LNCAP (cell line): ENCODE results near the gene MRPL46.

Experiments
- CTCF ChIP-seq: fragments of 450-650 bp; IDR thresholded peaks from 2 replicates; pipeline ENCODE4 v1.5.1; 2017; ENCODE audit warnings: mild to moderate bottlenecking

MRPL46 gene

GRCh38 chr15:88465633-88466224 is 1.5 kb downstream of the MRPL46 start:
- TF ChIP-seq CTCF: no peak

DNA sequence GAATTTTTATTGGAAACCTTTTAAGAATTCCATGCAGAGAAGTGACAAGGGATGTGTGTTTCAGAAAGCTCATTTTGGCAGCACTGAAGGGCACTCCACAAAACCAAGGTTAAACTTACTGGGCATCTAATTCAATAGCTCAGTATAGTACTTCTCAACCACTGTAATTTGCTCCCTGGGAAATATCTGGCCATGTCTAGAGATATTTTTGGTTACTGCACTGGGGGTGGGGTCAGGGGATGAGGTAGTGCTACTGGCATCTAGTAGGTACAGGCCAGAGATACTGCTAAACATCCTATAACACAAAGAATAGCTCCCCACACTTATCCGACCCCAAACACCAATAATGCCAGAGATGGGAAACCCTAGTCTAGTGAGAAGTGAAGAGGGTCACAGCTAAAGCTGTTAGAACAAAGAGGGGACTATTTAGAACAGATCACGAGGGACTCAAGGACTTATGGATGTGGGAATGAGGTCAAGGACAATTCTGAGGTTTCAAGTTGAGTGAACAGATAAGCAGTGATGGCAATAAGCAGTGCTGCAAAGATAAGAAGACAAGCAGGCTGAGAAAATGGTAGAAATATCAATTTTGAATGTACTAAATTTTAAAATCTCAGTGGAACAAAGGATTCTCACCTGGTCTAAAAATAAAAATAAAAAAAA is 3.2 kb downstream of the MRPL46 start:
- no peak for TF ChIP-seq CTCF

- no peak for TF ChIP-seq CTCF
Measured at GRCh38 chr15:88456733-88457132, 10.5 kb downstream of the MRPL46 start.

DNA sequence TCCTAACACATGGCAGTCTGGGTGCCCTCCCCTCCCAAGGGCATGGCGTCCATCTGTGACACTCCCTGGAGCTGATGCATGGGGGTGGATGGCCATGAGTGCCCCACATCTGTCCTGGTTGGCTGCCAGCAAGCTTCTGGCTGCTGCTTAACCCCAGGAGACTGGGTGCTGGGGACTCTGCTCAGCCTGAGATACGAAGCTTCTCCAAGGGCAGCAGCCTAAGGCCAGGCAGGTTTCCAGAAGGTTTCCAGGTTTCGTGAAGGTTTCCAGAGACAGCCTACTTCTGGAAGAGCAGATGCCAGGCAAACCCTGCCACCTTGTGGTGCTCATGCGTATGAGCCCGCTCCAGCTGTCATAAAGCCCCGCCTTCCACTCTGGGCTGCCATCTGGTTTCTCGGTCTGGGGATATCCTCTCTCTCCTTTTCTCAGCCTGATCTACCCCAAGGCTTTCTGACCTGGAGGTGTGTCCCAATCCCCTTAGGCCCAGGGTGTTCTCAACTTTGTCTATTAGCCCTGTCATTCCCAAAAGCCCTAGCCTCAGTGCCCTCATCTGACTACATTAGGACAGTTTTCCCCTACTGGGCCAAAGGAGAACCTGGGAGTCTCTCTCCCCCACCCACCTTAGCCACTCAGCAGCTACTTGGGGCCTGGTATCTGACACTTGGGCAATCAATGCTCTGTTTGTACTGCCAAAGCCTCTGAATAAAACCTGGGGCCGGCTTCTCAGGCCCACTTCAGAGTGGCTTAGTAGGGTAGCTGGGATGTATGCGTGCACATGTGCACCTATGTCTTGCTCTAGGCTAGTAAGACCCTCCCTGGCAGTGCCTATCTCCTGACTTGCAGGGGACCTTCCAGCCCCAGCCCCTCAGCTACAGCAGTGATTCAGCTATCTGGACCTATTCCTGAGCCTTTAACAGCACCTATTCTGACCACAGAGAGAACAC is 12.0 kb downstream of the MRPL46 start:
- peak; percentile 83 for TF ChIP-seq CTCF

- no peak for TF ChIP-seq CTCF
Measured at GRCh38 chr15:88454236-88454635, 13.0 kb downstream of the MRPL46 start.

DNA sequence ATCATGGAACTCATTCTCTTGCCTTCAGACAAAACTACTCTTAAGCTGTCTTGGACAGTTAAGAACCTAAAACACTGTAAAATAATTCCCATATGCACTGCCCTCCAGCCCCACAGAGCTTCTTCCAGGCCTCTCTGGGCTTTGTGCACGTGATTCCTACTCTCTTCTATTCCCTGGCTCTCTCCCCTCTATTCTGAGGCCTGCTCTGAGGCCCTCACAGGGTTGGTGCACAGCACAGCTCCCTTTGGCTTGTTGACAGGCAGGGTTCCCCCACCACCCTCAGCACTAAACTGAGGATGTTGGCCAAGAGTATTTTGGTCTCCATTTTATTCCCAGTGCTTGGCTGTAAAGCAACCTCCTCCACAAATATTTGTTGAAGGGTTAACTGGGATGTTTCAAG is 13.5 kb downstream of the MRPL46 start:
- no peak for TF ChIP-seq CTCF

DNA sequence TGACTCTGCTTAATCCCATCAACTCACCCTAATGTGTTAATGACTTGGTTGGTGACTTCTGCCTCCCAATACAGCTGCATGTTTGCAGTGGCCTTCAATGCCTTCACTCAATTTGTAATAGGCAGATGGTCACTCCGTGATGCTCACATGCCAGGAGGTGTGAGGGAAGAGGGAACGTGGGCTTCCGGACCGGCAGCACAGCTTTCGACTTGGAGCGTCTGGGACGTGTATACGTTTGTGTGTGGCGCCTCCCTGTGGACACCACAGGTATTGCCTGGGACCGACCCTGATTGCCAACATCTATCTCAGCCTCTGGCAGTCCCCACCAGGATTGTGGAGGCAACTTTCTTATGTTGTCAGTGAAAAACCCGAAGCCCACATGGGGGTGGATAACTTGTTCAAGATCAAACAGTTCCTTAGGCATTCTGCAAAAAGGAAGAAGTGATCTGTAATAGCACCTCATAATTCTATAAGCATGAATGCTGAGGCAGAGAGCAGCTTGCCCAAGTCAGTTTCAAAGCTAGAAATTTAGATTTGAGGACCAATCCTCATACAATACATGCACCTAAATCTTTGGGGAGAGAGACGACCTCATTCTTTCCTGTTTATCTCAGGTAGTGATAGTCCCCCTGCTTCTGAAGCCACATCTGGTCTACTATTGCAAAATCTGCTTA is 16.9 kb downstream of the MRPL46 start:
- TF ChIP-seq CTCF: peak; percentile 94
